ENCODE measurements around the gene EGFR. TPM values are rescaled to one million over a fixed set of nuclear protein-coding genes. Genes with fewer than 3 reads are reported as not detected.

The EGFR gene
- total and polyA plus RNA-seq, 9 donors = 13.0 to 54.6 (median 41.7) TPM

GRCh38 chr7:55016746-55017090 is 2.1 kb upstream of the EGFR start:
- Histone ChIP-seq H3K4me3 (no peak overlapping the region), H3K27ac (no peak overlapping the region), H3K27me3 (no peaks in the 10 kb centered on the region), H3K4me1 (ENCODE audit: insufficient read depth) (peaks cover 4% of the 10 kb centered on the region), H3K36me3 (no peaks in the 10 kb centered on the region), H3K9me3 (no peaks in the 10 kb centered on the region)
- no peak for TF ChIP-seq CTCF (IDR thresholded peaks at IDR 0.05)
- TF ChIP-seq POLR2A (IDR thresholded peaks at IDR 0.05) = no peak
- no peak for TF ChIP-seq EP300 (IDR thresholded peaks at IDR 0.05)
- 92 to 98% (median 96%) methylated on average over 3 of the region's 3 CpGs for WGBS, 3 donors
- DNase-seq = no peak
- intact Hi-C loops (cut with DNase I) = loop anchor here in 3 of 4 donors (10.0 kb wide), 2 partner anchors 232 to 238 kb away; no protein-coding TSS in a partner anchor

GRCh38 chr7:55017841-55018240 is 976 bp upstream of the EGFR start:
- intact Hi-C loops (cut with DNase I) = loop anchor here in 3 of 4 donors (10.0 kb wide), 2 partner anchors 233 to 237 kb away; no protein-coding TSS in a partner anchor
- Histone ChIP-seq H3K36me3 (no peaks in the 10 kb centered on the region), H3K4me3 (no peak overlapping the region), H3K4me1 (ENCODE audit: insufficient read depth) (peaks cover 4% of the 10 kb centered on the region), H3K9me3 (no peaks in the 10 kb centered on the region), H3K27ac (peak overlapping the region in 1 of 2 donors; percentile 84), H3K27me3 (no peaks in the 10 kb centered on the region)
- TF ChIP-seq POLR2A (IDR thresholded peaks at IDR 0.05) (no peak), CTCF (IDR thresholded peaks at IDR 0.05) (no peak), EP300 (IDR thresholded peaks at IDR 0.05) (no peak)
- no peak for DNase-seq
- 64 to 68% (median 67%) methylated on average over 6 of the region's 6 CpGs for WGBS, 3 donors

GRCh38 chr7:55019191-55019690 is 424 bp downstream of the EGFR start:
- DNase-seq = peak; percentile 75 to 86 (median 78)
- Histone ChIP-seq H3K27me3 (no peaks in the 10 kb centered on the region), H3K4me1 (ENCODE audit: insufficient read depth) (peaks cover 5% of the 10 kb centered on the region), H3K9me3 (no peaks in the 10 kb centered on the region), H3K27ac (peak overlapping the region; percentile 84 to 88), H3K4me3 (peak overlapping the region; percentile 78), H3K36me3 (no peaks in the 10 kb centered on the region)
- TF ChIP-seq CTCF (IDR thresholded peaks at IDR 0.05) = no peak
- intact Hi-C loops (cut with DNase I) = loop anchor here in 3 of 4 donors (1.0 to 10.0 kb wide), 3 partner anchors 110 to 236 kb away; no protein-coding TSS in a partner anchor
- WGBS, 3 donors = 0 to 1% (median 0%) methylated on average over 31 to 70 of the region's 70 CpGs

GRCh38 chr7:55019691-55020465 is 1.1 kb downstream of the EGFR start:
- H3K4me3 ChIP-seq = peak overlapping the region; percentile 78
- DNase-seq = peak; percentile 41 to 66 (median 57)
- H3K4me1 ChIP-seq (ENCODE audit: insufficient read depth) = peaks cover 5% of the 10 kb centered on the region
- H3K36me3 ChIP-seq = no peaks in the 10 kb centered on the region
- H3K27ac ChIP-seq = peak overlapping the region; percentile 84 to 88
- 1 to 2% (median 1%) methylated on average over 57 to 78 of the region's 78 CpGs for WGBS, 3 donors
- H3K9me3 ChIP-seq = no peaks in the 10 kb centered on the region
- no peaks in the 10 kb centered on the region for H3K27me3 ChIP-seq
- TF ChIP-seq EP300 (IDR thresholded peaks at IDR 0.05) = no peak
- TF ChIP-seq CTCF (IDR thresholded peaks at IDR 0.05) = no peak
- no peak for TF ChIP-seq POLR2A (IDR thresholded peaks at IDR 0.05)
- intact Hi-C loops (cut with DNase I) = loop anchor here in 3 of 4 donors (1.0 to 10.0 kb wide), 7 partner anchors 55 to 235 kb away; no protein-coding TSS in a partner anchor
